ENCODE measurements around the gene THOC2. TPM values are rescaled to one million over a fixed set of nuclear protein-coding genes. Genes with fewer than 3 reads are reported as not detected.
"Not testable (repeated sequence)": the region's sequence is repeated elsewhere in the genome, so short reads cannot be mapped to it uniquely, and the experiment has no call there.

Gene THOC2
- total RNA-seq, 1 donor from 2014 or later: 118 TPM

DNA sequence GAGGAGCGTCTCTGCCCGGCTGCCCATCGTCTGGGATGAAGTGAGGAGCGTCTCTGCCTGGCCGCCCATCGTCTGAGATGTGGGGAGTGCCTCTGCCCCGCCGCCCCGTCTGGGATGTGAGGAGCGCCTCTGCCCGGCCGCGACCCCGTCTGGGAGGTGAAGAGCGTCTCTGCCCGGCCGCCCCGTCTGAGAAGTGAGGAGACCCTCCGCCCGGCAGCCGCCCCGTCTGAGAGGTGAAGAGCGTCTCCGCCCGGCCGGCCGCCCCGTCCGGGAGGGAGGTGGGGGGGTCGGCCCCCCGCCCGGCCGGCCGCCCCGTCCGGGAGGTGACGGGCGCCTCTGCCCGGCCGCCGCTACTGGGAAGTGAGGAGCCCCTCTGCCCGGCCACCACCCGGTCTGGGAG lies 1.2 kb upstream of the THOC2 start:
- DNase-seq: not testable (repeated sequence)

DNA sequence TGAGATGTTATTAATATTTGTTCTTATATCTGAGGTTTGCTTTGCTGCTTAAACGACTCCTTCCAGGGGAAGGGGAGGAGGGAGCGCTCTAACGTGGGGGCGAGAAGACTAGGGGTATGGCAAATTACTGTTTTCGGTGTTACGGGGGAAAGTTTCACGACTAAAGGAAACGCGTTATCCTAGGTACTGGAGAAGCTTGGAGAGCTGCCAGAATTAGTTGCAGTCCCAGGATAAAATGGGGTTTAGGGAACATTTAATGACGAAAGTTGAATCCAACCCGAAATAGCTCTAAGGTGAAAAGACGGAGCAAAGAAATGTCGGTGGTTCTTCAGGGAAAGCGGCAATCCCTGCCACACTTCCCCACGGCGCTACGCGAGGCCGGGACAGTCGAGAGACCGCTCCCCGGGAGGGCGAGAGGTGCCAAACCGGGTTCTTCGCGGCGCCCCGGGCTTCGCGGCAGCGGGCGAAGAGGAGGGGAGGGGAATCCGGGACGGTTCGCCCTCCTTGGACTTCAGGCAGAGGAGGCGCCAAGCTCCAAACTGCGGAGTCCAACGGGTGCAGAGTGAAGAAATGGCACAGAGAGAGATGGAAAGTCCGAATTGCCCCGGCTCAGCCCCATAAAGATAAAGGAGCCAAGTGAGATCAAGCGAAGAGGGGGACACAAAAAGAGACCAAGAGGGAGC lies 724 bp downstream of the THOC2 start:
- no peak for DNase-seq

DNA sequence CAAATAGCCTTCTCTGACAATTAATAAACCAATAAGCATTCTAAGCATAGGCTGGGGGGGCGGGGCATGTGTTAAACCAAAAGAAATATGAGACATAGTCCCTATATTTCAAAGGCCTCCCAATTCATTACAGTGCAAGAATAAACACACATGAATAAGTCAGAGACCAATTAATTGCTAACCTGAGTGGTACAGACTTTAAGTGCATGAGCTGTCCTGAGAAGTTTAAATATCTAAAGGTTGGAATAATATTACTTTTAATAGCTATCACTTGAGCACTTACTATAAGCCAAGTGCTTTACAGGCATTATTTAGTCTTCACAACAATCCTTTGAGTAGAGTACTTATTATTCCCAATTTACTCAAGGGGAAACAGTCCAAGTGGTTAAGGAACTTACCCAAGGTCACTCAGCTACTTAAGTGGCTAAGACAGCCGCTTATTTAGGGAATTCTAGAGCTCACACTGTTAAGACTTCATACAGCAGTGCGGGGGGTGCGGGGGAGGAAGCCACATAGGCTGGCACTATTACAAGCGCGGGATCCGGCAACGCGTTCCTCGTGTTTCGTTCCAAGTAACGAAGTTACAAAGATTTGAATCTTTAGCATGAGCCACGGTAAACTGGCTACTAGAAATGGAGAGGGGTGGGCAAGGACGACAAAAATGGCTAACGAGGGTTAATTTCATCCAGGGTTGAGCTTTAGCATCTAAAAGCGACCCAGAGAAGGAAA lies 1.4 kb downstream of the THOC2 start:
- DNase-seq: no peak

DNA sequence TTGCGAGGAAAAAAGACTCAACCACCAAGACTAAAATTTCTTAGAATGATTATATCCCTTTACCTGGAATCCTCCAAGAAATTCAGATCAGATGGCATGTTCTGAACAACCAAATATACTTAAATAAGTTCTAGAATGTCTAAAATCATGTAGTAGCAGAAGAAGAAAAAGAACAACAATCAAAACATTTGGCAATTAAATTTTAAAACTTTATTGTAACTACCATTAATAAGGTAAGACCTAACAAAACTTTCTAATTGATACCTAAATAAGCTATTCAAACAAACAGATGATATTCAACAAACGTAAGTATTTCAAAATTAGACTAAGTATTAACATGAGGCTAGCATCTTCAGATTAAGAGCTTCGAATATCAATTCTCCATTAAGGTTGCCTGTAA lies 4.3 kb downstream of the THOC2 start:
- DNase-seq: no peak

DNA sequence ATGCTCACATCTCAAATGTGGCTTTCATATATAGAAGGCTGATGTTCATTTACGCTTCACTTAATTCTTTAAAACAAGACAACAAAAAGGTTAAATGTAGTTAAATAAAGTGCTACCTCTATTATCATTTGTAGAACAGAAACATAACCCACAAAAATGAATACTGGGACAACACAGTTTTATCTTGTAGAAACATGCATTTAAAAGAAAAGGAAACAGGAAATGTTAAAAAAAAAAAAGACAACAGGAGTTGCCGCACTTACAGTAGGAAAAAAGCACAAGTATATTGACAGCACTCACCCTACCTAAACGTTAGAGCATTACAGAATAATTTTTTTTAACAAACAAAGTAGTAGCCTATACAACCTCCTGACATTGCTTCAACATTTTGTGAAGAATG lies 4.8 kb downstream of the THOC2 start:
- no peak for DNase-seq

DNA sequence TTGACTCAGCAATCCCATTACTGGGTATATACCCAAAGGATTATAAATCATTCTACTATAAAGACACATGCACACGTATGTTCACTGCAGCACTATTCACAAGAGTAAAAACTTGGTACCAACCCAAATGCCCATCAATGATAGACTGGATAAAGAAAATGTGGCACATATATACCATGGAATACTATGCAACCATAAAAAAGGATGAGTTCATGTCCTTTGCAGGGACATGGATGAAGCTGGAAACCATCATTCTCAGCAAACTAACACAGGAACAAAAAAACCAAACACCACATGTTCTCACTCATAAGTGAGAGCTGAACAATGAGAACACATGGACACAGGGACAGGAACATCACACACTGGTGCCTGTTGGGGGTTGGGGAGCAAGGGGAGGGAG lies 10.7 kb downstream of the THOC2 start:
- DNase-seq: not testable (repeated sequence)

DNA sequence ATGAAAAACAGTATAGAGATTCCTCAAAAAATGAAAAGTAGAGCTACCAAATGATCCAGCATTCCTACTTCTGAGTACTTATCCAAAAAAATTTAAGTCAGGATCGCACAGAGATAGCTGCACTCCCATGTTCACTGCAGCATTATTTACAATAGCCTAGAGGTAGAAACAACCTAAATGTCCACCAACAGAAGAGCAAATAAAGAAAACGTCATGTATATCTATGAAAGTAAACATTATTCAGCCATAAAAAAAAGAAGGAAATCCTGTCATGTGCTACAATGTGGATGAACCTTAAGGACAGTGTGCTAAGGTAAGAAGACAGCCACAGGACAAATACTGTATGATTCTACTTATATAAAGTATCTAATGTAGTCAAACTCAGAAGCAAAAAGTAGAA lies 12.4 kb downstream of the THOC2 start:
- DNase-seq: no peak

DNA sequence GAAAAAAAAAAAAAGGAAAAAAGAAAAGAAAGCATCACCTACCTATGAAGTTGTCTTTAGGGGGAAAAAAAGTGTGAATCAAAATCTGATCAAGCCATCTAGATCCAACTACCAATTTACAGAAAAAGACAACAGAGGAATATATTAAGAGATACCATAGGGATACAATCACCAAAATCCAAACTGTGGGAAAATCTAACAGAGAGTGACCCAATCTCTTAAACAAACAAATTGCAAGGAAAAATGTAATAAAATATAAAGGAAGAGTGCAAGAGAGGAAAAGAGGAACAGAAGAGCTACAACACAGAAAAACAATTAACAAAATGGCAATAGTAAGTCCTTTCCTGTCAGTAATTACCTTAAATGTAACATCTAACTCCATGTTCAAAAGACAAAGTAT lies 19.0 kb downstream of the THOC2 start:
- no peak for DNase-seq

DNA sequence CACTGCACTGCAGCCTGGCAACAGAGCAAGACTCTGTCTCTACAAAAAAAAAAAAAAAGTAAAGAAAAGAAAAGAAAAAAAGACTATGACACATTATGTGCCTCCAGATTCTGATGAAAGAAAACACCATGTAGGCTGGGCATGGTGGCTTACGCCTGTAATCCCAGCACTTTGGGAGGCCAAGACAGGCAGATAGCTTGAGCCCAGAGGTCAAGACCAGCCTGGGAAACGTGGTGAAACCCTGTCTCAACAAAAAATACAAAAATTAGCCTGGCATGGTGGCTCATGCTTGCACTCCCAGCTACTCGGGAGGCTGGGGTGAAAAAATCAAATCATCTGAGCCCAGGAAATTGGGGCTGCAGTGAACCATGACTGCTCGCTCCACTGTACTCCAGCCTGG lies 19.4 kb downstream of the THOC2 start:
- DNase-seq: no peak

DNA sequence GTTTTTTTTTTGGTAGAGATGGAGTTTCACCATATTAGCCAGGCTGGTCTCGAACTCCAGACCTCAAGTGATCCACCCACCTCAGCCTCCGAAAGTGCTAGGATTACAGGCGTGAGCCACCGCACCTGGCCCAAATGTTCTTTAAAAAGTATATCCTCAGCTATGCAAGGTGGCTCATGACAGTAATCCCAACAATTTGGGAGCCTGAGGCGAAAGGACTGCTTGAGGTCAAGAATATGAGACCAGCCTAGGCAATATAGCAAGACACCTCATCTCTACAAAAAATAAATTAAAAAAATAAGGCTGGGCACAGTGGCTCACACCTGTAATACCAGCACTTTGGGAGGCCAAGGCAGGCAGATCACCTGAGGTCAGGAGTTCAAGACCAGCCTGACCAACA lies 21.7 kb downstream of the THOC2 start:
- not testable (repeated sequence) for DNase-seq

DNA sequence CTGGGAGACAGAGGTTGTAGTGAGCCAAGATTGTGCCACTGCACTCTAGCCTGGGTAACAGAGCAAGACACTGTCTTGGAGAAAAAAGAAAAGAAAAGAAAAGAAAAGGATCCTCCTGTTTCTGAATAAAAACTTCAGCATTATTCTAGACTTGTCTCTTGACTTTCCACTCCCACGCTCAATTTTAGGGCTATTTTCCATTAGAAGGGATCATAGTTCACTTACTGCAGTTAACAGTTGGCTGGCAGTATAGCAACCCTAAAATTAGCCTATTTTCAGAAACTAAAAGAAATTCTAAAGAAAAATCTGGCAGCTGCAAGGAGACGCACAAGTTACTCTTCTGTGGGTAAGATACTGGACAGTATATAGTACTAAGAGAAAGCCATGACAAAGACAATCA lies 28.1 kb downstream of the THOC2 start:
- no peak for DNase-seq

DNA sequence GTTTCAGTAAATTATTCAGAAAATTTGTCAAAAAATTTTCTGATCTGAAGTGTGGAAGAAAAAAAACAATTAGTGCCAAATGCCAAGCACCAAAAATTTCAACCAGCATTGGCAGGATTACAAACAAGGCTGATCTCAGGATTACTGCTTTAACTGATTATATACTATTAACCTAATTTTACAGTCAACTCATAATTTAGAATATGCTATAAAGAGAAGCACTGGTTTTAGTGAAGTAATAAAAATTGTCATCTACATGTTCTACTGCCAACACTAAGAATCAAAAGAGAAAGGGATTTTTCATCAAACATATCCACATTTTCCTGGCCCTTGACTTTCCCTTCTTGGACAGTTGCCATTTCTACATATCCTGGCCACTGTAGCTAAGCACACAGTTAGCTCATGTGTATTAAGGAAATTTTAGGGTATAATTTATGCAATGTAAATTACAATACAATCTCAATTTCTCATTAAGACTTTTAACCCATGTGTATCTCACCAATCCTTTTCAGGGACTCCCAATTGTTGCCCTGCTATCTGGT lies 33.8 kb downstream of the THOC2 start:
- DNase-seq: no peak

DNA sequence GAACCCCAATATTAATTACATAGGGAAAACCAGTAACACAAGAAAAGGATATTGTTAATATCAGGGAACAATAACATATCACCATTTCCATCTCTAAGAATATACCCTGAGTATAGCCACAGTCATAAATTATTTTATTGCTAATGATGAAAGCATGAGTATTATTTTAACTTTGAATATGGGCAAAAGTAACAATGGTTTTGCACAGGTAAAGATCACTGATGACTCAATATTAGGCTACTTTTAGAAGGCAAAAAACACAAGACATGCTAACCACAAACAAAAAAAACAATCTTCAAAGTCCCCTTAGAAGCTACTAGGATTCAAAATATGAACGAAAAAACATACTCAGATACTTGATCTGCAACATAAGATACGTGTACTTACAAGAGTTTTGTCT lies 36.5 kb downstream of the THOC2 start:
- no peak for DNase-seq

DNA sequence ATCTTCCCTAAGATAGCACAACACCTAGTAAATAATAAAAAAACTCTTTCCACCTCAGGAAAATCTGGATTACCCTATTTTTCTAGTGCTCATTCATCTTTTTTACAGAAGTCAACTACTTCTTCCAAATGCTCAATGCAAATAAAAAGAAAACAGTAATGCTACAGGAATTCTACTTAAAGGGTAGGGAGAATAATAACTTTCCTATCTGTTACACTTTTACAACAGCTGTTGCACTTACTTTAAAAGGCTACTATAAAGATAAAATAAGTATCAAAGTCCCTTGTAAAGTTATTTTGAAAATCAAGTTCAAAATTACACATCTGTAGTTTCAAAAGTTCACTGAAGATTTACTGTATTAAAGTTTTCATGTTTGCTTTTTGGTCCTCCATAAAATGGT lies 37.6 kb downstream of the THOC2 start:
- DNase-seq: no peak

DNA sequence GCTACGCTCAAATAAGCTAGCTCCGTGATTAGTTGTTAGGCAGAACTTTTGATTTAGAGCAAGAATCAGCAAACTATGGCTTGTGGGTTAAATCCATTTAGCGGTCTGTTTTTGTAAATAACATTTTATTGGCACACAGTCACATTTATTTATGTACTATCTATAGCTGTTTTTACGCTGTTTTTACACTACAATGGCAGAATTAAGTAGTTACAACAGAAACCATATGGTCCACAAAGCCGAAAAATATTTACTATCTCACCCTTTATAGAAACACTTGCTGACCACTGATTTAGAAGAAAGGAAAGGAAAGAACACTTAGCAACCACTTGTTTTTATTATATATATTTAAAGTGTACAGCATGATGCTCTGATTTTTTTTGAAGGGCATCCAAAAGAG lies 41.1 kb downstream of the THOC2 start:
- DNase-seq: no peak

DNA sequence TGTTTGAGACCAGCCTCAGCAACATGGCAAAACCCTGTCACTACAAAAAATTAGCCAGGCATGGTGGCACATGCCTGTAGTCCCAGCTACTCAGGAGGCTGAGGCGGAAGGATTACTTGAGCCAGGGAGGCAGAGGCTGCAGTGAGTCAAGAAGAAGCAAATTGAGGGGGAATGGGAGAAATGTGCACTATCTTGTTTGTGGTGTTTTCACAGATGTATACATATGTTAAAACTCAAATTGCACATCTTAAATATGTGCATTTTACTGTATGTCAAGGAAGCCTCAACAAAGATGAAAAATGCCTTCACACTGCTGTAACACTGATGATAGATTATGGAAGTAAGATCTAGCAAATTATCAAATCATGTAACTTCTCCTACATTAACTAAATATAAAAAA lies 44.3 kb downstream of the THOC2 start:
- no peak for DNase-seq

DNA sequence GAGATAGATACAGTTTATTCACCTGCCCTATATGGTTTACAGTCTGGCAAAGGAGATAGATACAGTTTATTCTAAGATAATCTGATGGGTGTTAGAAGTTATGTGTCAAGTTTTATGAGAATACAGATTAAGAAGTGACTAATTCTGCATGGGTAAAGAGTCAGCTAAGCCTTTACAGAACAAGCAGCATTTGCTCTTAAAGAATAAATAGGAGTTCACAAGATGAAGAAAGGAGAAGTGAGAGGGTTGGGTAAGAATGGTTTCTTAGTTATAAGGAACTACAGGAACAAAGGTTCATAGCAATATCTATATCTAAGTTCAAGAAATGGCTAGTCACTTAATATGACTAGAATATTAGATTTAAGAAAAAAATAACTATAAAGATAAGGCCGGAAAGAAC lies 47.6 kb downstream of the THOC2 start:
- DNase-seq: no peak

DNA sequence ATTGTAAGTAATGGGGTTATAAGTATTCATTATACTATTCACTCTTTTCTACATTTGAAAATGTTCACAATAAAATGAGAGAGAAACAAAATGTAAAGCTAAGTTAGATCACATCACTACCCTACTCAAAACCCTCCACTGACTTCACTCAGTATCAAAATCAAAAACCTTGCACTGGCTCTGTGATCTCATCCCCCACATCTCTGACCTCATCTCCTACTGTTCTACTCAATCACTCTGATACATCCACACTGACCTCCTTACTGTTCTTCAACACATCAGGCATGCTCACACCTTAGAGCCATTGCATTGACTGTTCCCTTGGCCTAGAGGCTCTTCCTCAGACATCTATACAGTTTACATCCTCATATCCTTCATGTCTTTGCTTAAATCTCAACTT lies 50.7 kb downstream of the THOC2 start:
- no peak for DNase-seq

DNA sequence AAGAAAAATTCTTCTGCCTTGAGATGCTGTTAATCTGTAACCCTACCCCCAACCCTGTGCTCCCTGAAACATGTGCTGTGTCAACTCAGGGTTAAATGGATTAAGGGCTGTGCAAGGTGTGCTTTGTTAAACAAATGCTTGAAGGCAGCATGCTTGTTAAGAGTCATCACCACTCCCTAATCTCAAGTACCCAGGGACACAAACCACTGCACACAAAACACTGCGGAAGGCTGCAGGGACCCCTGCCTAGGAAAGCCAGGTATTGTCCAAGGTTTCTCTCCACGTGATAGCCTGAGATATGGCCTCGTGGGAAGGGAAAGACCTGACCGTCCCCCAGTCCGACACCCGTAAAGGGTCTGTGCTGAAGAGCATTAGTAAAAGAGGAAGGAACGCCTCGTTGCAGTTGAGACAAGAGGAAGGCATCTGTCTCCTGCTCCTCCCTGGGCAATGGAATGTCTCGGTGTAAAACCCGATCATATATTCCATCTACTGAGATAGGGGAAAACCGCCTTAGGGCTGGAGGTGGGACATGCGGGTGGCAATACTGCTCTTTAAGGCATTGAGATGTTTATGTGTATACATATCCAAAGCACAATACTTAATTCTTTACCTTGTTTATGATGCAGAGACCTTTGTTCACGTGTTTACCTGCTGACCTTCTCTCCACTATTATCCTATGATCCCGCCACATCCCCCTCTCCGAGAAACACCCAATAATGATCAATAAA lies 53.0 kb downstream of the THOC2 start:
- DNase-seq: not testable (repeated sequence)

DNA sequence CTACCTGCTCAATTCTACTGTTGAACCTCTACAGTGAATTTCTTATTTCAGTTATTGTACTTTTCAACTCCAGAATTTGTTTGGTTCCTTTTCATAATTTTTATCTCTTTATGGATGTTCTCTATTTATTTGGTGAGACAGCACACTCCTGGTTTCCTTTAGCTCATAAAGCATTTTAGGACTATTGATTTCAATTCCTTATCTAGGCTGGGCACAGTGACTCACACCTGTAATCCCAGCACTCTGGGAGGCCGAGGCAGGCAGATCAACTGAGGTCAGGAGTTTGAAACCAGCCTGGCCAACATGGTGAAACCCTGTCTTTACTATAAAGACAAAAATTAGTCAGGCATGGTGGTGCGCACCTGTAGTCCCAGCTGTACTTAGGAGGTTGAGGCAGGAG lies 57.7 kb downstream of the THOC2 start:
- no peak for DNase-seq

DNA sequence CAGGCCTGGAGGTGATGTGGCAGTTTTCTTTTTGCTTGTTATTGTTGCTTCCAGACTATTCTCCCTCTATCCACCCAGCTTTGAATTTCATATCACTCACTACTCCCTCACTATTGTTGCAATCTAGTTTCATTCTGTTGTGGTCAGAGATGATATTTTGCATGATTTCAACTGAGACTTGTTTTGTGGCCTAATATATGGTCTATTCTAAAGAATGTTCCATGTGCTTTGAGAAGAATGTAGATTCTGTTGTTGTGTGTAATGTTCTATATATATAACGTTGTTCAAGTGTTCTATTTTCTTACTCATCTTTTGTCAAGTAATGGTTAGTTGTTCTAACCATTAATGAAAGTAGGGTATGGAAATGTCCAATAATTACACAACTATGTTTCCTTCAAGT lies 59.0 kb downstream of the THOC2 start:
- no peak for DNase-seq

DNA sequence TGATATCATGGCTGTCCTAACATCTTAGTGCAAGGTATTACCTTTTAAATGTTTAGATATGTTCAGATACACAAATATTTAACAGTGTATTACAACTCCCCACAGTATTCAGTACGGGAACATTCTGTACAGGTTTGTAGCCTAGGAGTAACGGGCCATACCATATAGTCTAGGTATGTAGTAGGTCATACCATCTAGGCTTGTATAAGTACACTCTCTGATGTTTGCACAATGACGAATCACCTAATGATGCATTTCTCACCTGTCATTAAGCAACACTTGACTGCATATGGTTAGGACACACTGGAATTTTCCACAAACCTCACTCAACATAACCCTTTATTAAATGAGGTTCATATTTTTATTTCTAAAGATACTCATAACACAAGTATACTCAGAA lies 67.7 kb downstream of the THOC2 start:
- no peak for DNase-seq

DNA sequence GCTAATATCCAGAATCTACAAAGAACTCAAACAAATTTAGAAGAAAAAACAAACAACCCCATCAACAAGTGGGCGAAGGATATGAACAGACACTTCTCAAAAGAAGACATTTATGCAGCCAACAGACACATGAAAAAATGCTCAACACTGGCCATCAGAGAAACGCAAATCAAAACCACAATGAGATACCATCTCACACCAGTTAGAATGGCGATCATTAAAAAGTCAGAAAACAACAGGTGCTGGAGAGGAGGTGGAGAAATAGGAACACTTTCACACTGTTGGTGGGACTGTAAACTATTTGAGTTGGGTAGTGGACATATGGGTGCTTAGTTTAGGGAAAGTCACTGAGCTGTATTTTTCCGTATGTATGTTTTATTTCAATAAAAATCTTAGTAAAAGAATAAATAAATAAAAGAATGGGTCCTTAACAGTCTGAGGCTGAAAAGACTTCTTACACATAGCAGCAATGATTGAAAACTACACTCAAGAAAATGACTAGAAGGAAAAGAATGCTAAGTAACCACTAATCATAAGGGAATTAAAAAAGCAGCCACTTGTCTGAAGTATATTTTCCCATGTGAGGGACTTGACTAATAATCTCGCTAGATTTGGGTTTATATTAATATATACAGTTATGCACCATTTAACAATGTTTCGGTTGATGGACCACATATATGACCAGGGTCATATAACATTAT lies 68.2 kb downstream of the THOC2 start:
- DNase-seq: not testable (repeated sequence)

Data from skin of body (tissue), 2 donors.